GM19238 (cell line): ENCODE measurements around the gene TICAM1.

Source experiments
- DNase-seq: peaks from one replicate; pipeline ENCODE4 v3.0.0; 2011; ENCODE audit warnings: low spot score; ENCODE audit not compliant: insufficient read length

The TICAM1 gene

DNA sequence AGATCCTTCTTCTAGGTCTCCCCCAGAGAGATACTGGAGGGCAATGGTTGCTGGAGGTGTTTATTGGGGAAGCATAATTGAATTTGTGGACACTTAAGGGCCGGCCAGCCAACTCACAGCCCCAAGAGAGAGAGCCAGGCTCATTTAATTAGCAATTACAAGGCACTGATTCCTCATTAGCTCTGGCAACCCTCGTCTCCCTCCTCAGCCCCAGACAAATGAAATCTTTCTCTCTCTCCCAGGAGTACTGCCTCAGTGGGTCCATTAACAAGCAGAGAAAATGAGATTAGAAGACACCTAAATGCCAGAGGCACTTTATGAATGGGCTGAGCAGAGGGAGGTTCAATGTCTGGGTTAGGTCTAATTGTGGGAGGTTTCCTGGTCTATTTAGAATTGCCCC is 58.9 kb downstream of the TICAM1 start:
- no peak for DNase-seq

DNA sequence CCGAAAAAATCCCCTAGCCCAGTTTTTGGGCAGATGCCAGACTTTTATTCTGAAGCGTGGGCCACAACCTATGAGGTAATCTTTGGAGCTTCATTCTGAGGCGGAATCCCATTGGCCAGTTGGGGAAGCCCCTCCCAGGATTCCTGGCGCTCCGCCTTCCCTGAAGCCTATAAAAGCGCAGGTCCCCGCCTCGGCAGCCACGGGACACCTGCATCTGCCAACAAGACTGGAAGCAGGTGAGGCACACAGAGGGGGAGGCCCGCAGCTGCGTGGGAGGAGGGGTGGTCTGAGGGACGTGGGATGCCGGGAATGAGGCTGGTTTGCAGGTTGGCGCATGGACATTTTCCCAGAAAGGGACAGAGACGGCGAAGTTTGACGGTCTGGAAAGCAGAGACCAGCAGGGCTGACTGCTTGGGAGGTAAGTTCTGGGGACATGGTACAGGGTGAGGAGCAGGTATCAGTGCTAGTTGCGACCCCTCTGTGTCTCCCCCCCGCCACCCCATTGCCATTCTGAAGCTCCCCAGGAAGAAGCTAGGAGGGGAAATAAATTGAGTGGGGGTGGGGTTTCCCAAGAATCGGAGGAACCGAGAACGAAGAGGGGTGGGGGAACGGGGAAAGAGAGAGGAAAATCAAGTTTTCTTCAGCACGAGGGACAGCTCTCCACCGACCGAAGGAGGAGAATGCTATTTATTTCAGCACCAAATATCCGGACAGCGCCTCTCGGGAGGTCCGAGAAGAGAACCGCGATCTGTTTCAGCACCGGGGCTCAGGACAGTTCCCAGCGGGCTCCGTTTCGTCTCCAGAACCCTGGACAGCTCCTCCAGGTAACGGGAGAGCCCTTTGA is 62.4 kb downstream of the TICAM1 start:
- peak; percentile 64 for DNase-seq
